Measurements from ENCODE around the gene GPRC5A.

GPRC5A gene

GRCh38 chr12:12909995-12910420, 18.6 kb downstream of the GPRC5A start:
- DNase-seq (ENCODE audit: low spot score): no peak

- no peak for DNase-seq (ENCODE audit: low spot score)
Observed at GRCh38 chr12:12912711-12913110, 21.3 kb downstream of the GPRC5A start.

- DNase-seq (ENCODE audit: low spot score): no peak
Observed at GRCh38 chr12:12915656-12916055, 24.3 kb downstream of the GPRC5A start.

GRCh38 chr12:12916135-12916944, 25.0 kb downstream of the GPRC5A start:
- peak; percentile 79 for DNase-seq (ENCODE audit: low spot score)

GRCh38 chr12:12917517-12917916, 26.2 kb downstream of the GPRC5A start:
- no peak for DNase-seq (ENCODE audit: low spot score)

GRCh38 chr12:12918781-12919389, 27.5 kb downstream of the GPRC5A start:
- DNase-seq (ENCODE audit: low spot score): no peak

GRCh38 chr12:12919666-12920435, 28.5 kb downstream of the GPRC5A start:
- no peak for DNase-seq (ENCODE audit: low spot score)

GRCh38 chr12:12922191-12922616, 30.8 kb downstream of the GPRC5A start:
- DNase-seq (ENCODE audit: low spot score): peak; percentile 59

- DNase-seq (ENCODE audit: low spot score): no peak
Observed at GRCh38 chr12:12922978-12923377, 31.6 kb downstream of the GPRC5A start.

- DNase-seq (ENCODE audit: low spot score): no peak
Observed at GRCh38 chr12:12924169-12924568, 32.8 kb downstream of the GPRC5A start.

GRCh38 chr12:12925388-12925787, 34.0 kb downstream of the GPRC5A start:
- peak; percentile 33 for DNase-seq (ENCODE audit: low spot score)

- no peak for DNase-seq (ENCODE audit: low spot score)
Observed at GRCh38 chr12:12926571-12927071, 35.3 kb downstream of the GPRC5A start.

GRCh38 chr12:12927211-12928079, 36.1 kb downstream of the GPRC5A start:
- no peak for DNase-seq (ENCODE audit: low spot score)

- DNase-seq (ENCODE audit: low spot score): no peak
Observed at GRCh38 chr12:12929696-12930095, 38.3 kb downstream of the GPRC5A start.

- no peak for DNase-seq (ENCODE audit: low spot score)
Observed at GRCh38 chr12:12930633-12931219, 39.4 kb downstream of the GPRC5A start.

- no peak for DNase-seq (ENCODE audit: low spot score)
Observed at GRCh38 chr12:12933742-12934141, 42.4 kb downstream of the GPRC5A start.

GRCh38 chr12:12934556-12934955, 43.2 kb downstream of the GPRC5A start:
- DNase-seq (ENCODE audit: low spot score): no peak

GRCh38 chr12:12936983-12937491, 45.7 kb downstream of the GPRC5A start:
- DNase-seq (ENCODE audit: low spot score): no peak

- DNase-seq (ENCODE audit: low spot score): no peak
Observed at GRCh38 chr12:12938541-12938940, 47.2 kb downstream of the GPRC5A start.

- DNase-seq (ENCODE audit: low spot score): no peak
Observed at GRCh38 chr12:12939888-12940287, 48.5 kb downstream of the GPRC5A start.

Data from AG08395 (cell line).